Measurements from ENCODE around the gene BMX. TPM values are rescaled to one million over a fixed set of nuclear protein-coding genes. Genes with fewer than 3 reads are reported as not detected.

Gene BMX
- total RNA-seq, 1 experiment from 2014 or later: not detected

- ChIA-PET POLR2A (ENCODE audit: unreplicated experiment) (no interaction called here), CTCF (no interaction called here)
- no peaks in the 10 kb centered on the region for H3K27me3 ChIP-seq (ENCODE audit: insufficient read depth, low read depth)
- no peak overlapping the region for H2AFZ ChIP-seq
- no peak overlapping the region for H3K4me3 ChIP-seq
- no peak overlapping the region for H3K4me2 ChIP-seq
- BruUV-seq (replicated peaks): no TSS peak
- H3K36me3 ChIP-seq (ENCODE audit: low read depth): no peaks in the 10 kb centered on the region
- H3K27ac ChIP-seq: no peak overlapping the region
- intact Hi-C loops (cut with micrococcal nuclease; ENCODE audit: unreplicated experiment): no loop called here
- no peaks in the 10 kb centered on the region for H3K79me2 ChIP-seq (ENCODE audit: low read depth)
- TF ChIP-seq, protein P1, sequence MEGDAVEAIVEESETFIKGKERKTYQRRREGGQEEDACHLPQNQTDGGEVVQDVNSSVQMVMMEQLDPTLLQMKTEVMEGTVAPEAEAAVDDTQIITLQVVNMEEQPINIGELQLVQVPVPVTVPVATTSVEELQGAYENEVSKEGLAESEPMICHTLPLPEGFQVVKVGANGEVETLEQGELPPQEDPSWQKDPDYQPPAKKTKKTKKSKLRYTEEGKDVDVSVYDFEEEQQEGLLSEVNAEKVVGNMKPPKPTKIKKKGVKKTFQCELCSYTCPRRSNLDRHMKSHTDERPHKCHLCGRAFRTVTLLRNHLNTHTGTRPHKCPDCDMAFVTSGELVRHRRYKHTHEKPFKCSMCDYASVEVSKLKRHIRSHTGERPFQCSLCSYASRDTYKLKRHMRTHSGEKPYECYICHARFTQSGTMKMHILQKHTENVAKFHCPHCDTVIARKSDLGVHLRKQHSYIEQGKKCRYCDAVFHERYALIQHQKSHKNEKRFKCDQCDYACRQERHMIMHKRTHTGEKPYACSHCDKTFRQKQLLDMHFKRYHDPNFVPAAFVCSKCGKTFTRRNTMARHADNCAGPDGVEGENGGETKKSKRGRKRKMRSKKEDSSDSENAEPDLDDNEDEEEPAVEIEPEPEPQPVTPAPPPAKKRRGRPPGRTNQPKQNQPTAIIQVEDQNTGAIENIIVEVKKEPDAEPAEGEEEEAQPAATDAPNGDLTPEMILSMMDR (conservative IDR thresholded peaks at IDR 0.05): no peak
- no peak for TF ChIP-seq EZH2 (IDR thresholded peaks at IDR 0.05; ENCODE audit: low read depth)
- no peaks in the 10 kb centered on the region for H3K9me3 ChIP-seq (ENCODE audit: insufficient read depth, low read depth)
- no peaks in the 10 kb centered on the region for H3K4me1 ChIP-seq (replicated peaks; ENCODE audit: insufficient read depth)
- H3K9me2 ChIP-seq (ENCODE audit: insufficient read depth): no peaks in the 10 kb centered on the region
- DNase-seq: no peak
- H4K20me1 ChIP-seq (ENCODE audit: insufficient read depth): no peaks in the 10 kb centered on the region
- H3F3A ChIP-seq (ENCODE audit: insufficient read depth, low read depth): no peaks in the 10 kb centered on the region
Measured at GRCh38 chrX:15574017-15574416, 73.4 kb downstream of the BMX start.

DNA sequence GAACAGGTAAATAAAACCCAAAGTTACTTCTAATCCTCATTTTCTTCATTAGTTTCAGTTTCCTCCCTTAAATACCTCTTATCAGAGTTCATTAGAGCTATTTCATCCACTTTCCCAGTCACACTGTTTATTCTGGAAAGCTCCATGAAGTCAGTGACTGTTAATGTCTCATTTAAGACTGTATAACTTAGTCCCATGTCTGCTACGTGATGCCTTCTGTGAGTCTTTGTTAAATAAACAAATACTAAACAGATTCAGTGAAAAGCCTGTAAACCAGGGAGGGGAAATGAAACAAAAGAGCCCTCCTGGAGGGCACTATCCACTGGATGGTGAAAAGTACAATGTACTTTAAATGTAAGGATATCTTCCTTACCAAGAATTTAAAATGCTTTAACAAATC, 75.4 kb downstream of the BMX start:
- H3K79me2 ChIP-seq (ENCODE audit: low read depth): no peaks in the 10 kb centered on the region
- ChIA-PET POLR2A (ENCODE audit: unreplicated experiment) (no interaction called here), CTCF (no interaction called here)
- no peaks in the 10 kb centered on the region for H3K36me3 ChIP-seq (ENCODE audit: low read depth)
- H4K20me1 ChIP-seq (ENCODE audit: insufficient read depth): no peaks in the 10 kb centered on the region
- H3K27ac ChIP-seq: no peak overlapping the region
- H3K9me3 ChIP-seq (ENCODE audit: insufficient read depth, low read depth): no peaks in the 10 kb centered on the region
- no peak for DNase-seq
- no TSS peak for BruUV-seq (replicated peaks)
- H3K4me1 ChIP-seq (replicated peaks; ENCODE audit: insufficient read depth): 0 out of 2 replicates have a peak, but pooled peaks cover 4% of the 10 kb centered on the region
- H3K9me2 ChIP-seq (ENCODE audit: insufficient read depth): no peaks in the 10 kb centered on the region
- TF ChIP-seq EZH2 (IDR thresholded peaks at IDR 0.05; ENCODE audit: low read depth): no peak
- TF ChIP-seq, protein P1 (conservative IDR thresholded peaks at IDR 0.05): no peak
- no peak overlapping the region for H2AFZ ChIP-seq
- no peaks in the 10 kb centered on the region for H3F3A ChIP-seq (ENCODE audit: insufficient read depth, low read depth)
- H3K4me3 ChIP-seq: no peak overlapping the region
- H3K27me3 ChIP-seq (ENCODE audit: insufficient read depth, low read depth): no peaks in the 10 kb centered on the region
- intact Hi-C loops (cut with micrococcal nuclease; ENCODE audit: unreplicated experiment): no loop called here
- H3K4me2 ChIP-seq: no peak overlapping the region

DNA sequence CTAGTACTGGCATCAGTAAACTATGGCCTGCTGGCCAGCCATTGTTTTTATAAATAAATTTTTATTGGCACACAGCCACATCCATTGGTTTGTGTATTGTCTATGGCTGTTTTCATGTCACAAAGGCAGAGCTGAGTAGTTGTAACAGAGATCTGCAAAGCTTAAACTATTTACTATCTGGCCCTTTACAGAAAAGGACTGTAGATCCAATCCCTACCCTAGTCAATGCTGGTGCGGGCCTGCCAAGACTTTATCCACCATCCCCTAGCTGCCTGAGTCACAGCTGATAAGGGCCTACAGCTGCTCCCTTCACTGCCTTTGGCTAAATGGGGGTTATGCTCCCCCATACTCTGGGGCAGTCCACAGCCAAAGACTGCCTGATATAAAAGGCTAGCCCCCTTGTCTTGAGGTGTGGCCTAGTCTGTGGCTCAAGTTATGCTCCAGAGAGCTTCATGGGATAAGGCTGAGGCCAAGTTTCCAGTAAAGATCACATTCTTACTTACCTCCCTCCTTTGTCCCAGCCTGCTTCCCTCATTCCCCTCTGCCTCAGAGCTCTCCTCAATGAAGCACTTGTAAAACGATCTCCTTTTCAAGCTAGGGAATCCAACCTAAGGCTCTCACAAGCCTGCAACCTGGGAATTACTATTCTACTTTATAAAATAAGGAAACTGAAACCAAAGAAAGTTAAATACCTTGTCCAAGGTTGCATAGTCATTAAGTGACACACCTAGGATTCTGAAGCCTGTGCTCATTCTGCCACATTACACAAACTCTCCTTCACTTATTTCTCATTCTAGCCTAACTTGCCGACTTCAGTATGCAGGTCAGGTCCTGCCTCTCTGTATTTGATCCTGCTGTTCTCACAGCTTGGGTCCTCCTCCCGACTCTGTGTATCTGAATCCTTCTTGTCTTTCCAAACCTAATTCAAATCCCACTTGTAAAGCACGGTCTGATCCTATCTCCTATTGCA, 79.5 kb downstream of the BMX start:
- no peaks in the 10 kb centered on the region for H3K9me3 ChIP-seq (ENCODE audit: insufficient read depth, low read depth)
- intact Hi-C loops (cut with micrococcal nuclease; ENCODE audit: unreplicated experiment): no loop called here
- no peaks in the 10 kb centered on the region for H3F3A ChIP-seq (ENCODE audit: insufficient read depth, low read depth)
- no peaks in the 10 kb centered on the region for H3K27me3 ChIP-seq (ENCODE audit: insufficient read depth, low read depth)
- BruUV-seq (replicated peaks): no TSS peak
- peak overlapping the region; percentile 46; the same call in 1 of the 2 replicates for H2AFZ ChIP-seq
- TF ChIP-seq, protein P1 (conservative IDR thresholded peaks at IDR 0.05): no peak
- no peak for TF ChIP-seq EZH2 (IDR thresholded peaks at IDR 0.05; ENCODE audit: low read depth)
- no peaks in the 10 kb centered on the region for H3K79me2 ChIP-seq (ENCODE audit: low read depth)
- no peak overlapping the region for H3K4me3 ChIP-seq
- no peaks in the 10 kb centered on the region for H3K9me2 ChIP-seq (ENCODE audit: insufficient read depth)
- 0 out of 2 replicates have a peak, but pooled peaks cover 4% of the 10 kb centered on the region for H3K4me1 ChIP-seq (replicated peaks; ENCODE audit: insufficient read depth)
- H3K4me2 ChIP-seq: peak overlapping the region; percentile 36
- H3K27ac ChIP-seq: peak overlapping the region; percentile 28
- ChIA-PET CTCF (no interaction called here), POLR2A (ENCODE audit: unreplicated experiment) (no interaction called here)
- peak in 1 of 2 experiments; percentile 53 for DNase-seq
- no peaks in the 10 kb centered on the region for H3K36me3 ChIP-seq (ENCODE audit: low read depth)
- no peaks in the 10 kb centered on the region for H4K20me1 ChIP-seq (ENCODE audit: insufficient read depth)
